Stomach smooth muscle (tissue), 2 donors: ENCODE results near the gene UCHL1.
A peak's percentile ranks its signal among the peaks of the same experiment; 100 is the strongest.

Experiments used
- H3K27ac ChIP-seq: one replicate; pipeline ENCODE4 v1.7.0; 2013; ENCODE audit warnings: mild to moderate bottlenecking, low read length, inconsistent platforms
- H3K27me3 ChIP-seq, 2 donors: one replicate each; pipeline ENCODE4 v1.7.0; 2013; ENCODE audit warnings: low read length in 2 of 2; ENCODE audit not compliant: insufficient read depth in 2 of 2, control insufficient read depth in 1 of 2
- H3K36me3 ChIP-seq, 2 donors: one replicate each; pipeline ENCODE4 v1.7.0; 2013; ENCODE audit warnings: low read length in 2 of 2; ENCODE audit not compliant: control insufficient read depth in 2 of 2, insufficient read depth in 2 of 2
- H3K4me1 ChIP-seq: one replicate; pipeline ENCODE4 v1.7.0; 2013; ENCODE audit warnings: low read length; ENCODE audit not compliant: control insufficient read depth, insufficient read depth
- H3K4me3 ChIP-seq, 2 donors: one replicate each; pipeline ENCODE4 v1.7.0; 2013; ENCODE audit warnings: low read length in 2 of 2
- H3K9ac ChIP-seq, 2 donors: one replicate each; pipeline ENCODE4 v1.7.0; 2013; ENCODE audit warnings: low read length in 2 of 2, mild to moderate bottlenecking in 1 of 2
- H3K9me3 ChIP-seq, 2 donors: one replicate each; pipeline ENCODE4 v1.7.0; 2013; ENCODE audit warnings: low read length in 2 of 2; ENCODE audit not compliant: control insufficient read depth in 2 of 2
- donor health status: healthy.
- donor health status: Pancreatic carcinoma.

Gene UCHL1

GRCh38 chr4:41236508-41236907 is 20.2 kb upstream of the UCHL1 start:
- Histone ChIP-seq H3K9ac (no peak overlapping the region), H3K27ac (no peak overlapping the region), H3K4me3 (no peak overlapping the region), H3K27me3 (no peaks in the 10 kb centered on the region), H3K36me3 (no peaks in the 10 kb centered on the region), H3K9me3 (peaks cover 0 to 3% of the 10 kb centered on the region in 2 donors), H3K4me1 (no peaks in the 10 kb centered on the region)

DNA sequence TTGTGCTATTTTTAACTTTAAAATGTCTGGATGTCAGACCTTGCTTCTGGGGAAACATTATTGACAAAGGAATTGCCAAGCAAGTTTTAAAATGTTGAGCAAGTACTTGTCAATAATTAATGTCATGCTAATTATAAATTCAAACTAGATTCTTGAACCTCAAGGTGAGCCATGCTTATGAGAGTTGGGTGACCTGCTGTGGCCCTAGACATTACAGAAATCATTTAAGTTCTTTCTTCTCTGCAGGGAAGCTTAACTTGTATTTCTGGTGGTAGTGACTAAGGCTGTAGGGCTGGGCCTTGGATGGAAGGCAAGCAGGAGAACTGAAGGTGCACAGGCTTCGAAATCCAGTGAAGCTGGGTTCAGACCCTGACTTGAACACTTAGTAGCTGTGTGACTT is 14.8 kb upstream of the UCHL1 start:
- no peaks in the 10 kb centered on the region for H3K36me3 ChIP-seq
- H3K9ac ChIP-seq = no peak overlapping the region
- no peak overlapping the region for H3K27ac ChIP-seq
- peaks cover 0 to 3% of the 10 kb centered on the region in 2 donors for H3K9me3 ChIP-seq
- H3K27me3 ChIP-seq = peaks cover 0 to 3% of the 10 kb centered on the region in 2 donors
- H3K4me1 ChIP-seq = no peaks in the 10 kb centered on the region
- H3K4me3 ChIP-seq = no peak overlapping the region

DNA sequence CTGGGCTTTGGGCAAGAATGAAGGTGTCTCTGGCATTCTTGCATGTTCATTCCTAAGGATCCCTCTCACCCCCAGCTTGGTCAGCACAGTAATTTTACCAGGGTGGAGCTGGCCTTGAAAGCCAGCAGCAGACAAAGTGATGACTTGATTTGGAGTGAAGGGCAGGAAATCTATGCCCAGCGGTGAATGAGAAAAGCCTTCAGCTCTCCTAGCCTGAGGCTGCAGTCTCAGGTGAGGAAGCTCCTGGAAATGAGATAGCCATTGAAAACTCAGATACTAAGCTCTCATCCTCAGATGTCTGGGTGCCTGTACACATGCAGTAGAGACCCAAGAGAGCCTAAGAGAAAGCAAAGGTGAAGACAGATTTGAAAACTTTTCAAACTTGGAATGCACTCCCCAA is 10.7 kb upstream of the UCHL1 start:
- no peaks in the 10 kb centered on the region for H3K36me3 ChIP-seq
- H3K9ac ChIP-seq = no peak overlapping the region
- no peaks in the 10 kb centered on the region for H3K9me3 ChIP-seq
- no peaks in the 10 kb centered on the region for H3K4me1 ChIP-seq
- H3K4me3 ChIP-seq = no peak overlapping the region
- H3K27ac ChIP-seq = no peak overlapping the region
- peaks cover 0 to 3% of the 10 kb centered on the region in 2 donors for H3K27me3 ChIP-seq

GRCh38 chr4:41256131-41256739 is 493 bp upstream of the UCHL1 start:
- no peaks in the 10 kb centered on the region for H3K9me3 ChIP-seq
- no peaks in the 10 kb centered on the region for H3K36me3 ChIP-seq
- H3K27me3 ChIP-seq = peaks cover 14 to 18% of the 10 kb centered on the region in 2 donors
- H3K27ac ChIP-seq = no peak overlapping the region
- H3K9ac ChIP-seq = no peak overlapping the region
- H3K4me3 ChIP-seq = peak overlapping the region; percentile 41 to 71
- peaks cover 9% of the 10 kb centered on the region for H3K4me1 ChIP-seq

GRCh38 chr4:41257257-41257901 is 651 bp downstream of the UCHL1 start:
- Histone ChIP-seq H3K4me3 (peak overlapping the region; percentile 41 to 71), H3K9me3 (no peaks in the 10 kb centered on the region), H3K4me1 (peaks cover 9% of the 10 kb centered on the region), H3K27ac (no peak overlapping the region), H3K9ac (no peak overlapping the region), H3K27me3 (peaks cover 14 to 18% of the 10 kb centered on the region in 2 donors), H3K36me3 (no peaks in the 10 kb centered on the region)

- Histone ChIP-seq H3K27me3 (peaks cover 14 to 18% of the 10 kb centered on the region in 2 donors), H3K9ac (no peak overlapping the region), H3K36me3 (no peaks in the 10 kb centered on the region), H3K27ac (no peak overlapping the region), H3K4me1 (peaks cover 9% of the 10 kb centered on the region), H3K9me3 (no peaks in the 10 kb centered on the region), H3K4me3 (peak overlapping the region; percentile 41 to 71)
These were observed 1.2 kb downstream of the UCHL1 start for GRCh38 chr4:41257906-41258305.

DNA sequence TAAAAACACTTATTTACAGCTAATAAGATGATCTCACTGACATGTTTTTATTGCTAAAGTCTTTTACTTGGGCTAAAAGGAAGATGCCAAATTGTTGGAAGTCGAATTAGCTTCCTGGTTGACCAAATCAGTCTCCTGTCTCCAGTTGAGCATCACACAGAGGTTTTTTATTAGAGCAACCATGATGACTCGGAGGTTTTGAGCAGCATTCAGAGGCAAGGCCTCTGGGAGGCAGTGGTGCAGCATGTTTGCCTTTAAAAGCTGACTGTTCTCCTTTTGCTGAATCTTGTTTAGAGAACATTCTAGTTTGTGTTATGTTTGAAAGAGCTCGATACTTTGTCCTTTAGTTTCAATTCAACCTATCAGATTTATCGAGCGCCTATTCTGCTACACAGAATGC is 2.1 kb downstream of the UCHL1 start:
- Histone ChIP-seq H3K9me3 (no peaks in the 10 kb centered on the region), H3K27me3 (peaks cover 14 to 18% of the 10 kb centered on the region in 2 donors), H3K27ac (no peak overlapping the region), H3K4me1 (peaks cover 9% of the 10 kb centered on the region), H3K36me3 (no peaks in the 10 kb centered on the region), H3K9ac (no peak overlapping the region), H3K4me3 (no peak overlapping the region)

GRCh38 chr4:41260116-41260733 is 3.5 kb downstream of the UCHL1 start:
- Histone ChIP-seq H3K4me1 (peaks cover 9% of the 10 kb centered on the region), H3K27me3 (peaks cover 14 to 18% of the 10 kb centered on the region in 2 donors), H3K9me3 (no peaks in the 10 kb centered on the region), H3K36me3 (no peaks in the 10 kb centered on the region), H3K27ac (no peak overlapping the region), H3K9ac (no peak overlapping the region), H3K4me3 (no peak overlapping the region)

GRCh38 chr4:41262198-41262597 is 5.5 kb downstream of the UCHL1 start:
- Histone ChIP-seq H3K27me3 (peaks cover 5 to 10% of the 10 kb centered on the region in 2 donors), H3K36me3 (no peaks in the 10 kb centered on the region), H3K4me1 (peaks cover 4% of the 10 kb centered on the region), H3K9ac (no peak overlapping the region), H3K9me3 (no peaks in the 10 kb centered on the region), H3K4me3 (no peak overlapping the region), H3K27ac (no peak overlapping the region)

DNA sequence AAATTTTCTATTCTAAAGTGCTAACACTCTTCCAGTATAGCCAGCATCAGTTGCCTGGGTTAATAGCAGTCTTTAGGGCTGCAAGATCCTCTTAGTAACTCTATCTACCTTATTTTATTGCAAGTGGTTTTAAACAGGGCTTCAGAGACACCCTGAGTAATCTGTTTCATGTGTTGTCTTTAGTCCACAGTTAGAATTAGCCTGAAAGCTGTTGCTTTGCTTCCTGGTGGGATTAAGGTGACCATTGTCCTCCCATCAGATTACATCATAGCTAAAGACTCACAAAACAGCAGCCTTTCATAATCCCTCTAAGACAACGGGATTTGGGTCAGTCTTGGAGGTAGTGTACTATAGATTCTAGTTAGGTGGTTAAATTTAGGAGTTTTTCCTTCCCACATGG is 7.5 kb downstream of the UCHL1 start:
- H3K9ac ChIP-seq = no peak overlapping the region
- no peaks in the 10 kb centered on the region for H3K9me3 ChIP-seq
- peaks cover 0 to 3% of the 10 kb centered on the region in 2 donors for H3K27me3 ChIP-seq
- no peaks in the 10 kb centered on the region for H3K36me3 ChIP-seq
- no peak overlapping the region for H3K27ac ChIP-seq
- no peak overlapping the region for H3K4me3 ChIP-seq
- H3K4me1 ChIP-seq = no peaks in the 10 kb centered on the region

- Histone ChIP-seq H3K36me3 (no peaks in the 10 kb centered on the region), H3K27me3 (no peaks in the 10 kb centered on the region), H3K9me3 (no peaks in the 10 kb centered on the region), H3K4me1 (no peaks in the 10 kb centered on the region), H3K4me3 (no peak overlapping the region), H3K27ac (no peak overlapping the region), H3K9ac (no peak overlapping the region)
These were observed 11.3 kb downstream of the UCHL1 start for GRCh38 chr4:41267997-41268396.
